Adrenal gland (tissue), 5 donors: Measurements from ENCODE around the gene ARPP21.

Experiments used
- POLR2A ChIP-seq, 2 donors: fragments of 450-650 bp; IDR thresholded peaks; one replicate each; pipeline ENCODE4 v1.6.1; 2017; ENCODE audit warnings: antibody characterized with exemption in 2 of 2, mild to moderate bottlenecking in 2 of 2, moderate library complexity in 1 of 2
- TF ChIP-seq, protein P1 (sequence below), 6 experiments: fragments of 450-650 bp in 4 of 6; fragments of 200-600 bp in 2 of 6; sonication (generic) in 1 of 6; IDR thresholded peaks; 1 replicate in 5 of 6; 2 replicates in 1 of 6; pipeline versions ENCODE4 v1.5.1 to v1.8.0; 2016 to 2021; ENCODE audit warnings: antibody characterized with exemption in 6 of 6, mild to moderate bottlenecking in 2 of 6, moderate library complexity in 1 of 6
- donor health status: DM: no; HTN: no; CAD: no.

DNA sequence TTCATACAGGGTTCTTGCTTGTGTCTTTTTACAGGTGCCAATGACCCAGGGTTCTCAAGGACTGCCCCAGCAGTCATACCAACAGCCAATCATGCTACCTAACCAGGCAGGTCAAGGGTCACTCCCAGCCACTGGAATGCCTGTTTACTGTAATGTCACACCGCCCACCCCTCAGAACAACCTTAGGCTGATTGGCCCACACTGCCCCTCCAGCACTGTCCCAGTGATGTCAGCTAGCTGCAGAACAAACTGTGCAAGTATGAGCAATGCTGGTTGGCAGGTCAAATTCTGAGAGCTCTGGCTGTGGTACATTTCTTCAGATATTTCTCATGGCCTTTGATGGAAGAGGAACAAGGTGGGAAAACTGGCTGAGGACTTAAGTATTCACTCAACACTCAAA is 154.3 kb downstream of the ARPP21 start:
- TF ChIP-seq, protein P1, sequence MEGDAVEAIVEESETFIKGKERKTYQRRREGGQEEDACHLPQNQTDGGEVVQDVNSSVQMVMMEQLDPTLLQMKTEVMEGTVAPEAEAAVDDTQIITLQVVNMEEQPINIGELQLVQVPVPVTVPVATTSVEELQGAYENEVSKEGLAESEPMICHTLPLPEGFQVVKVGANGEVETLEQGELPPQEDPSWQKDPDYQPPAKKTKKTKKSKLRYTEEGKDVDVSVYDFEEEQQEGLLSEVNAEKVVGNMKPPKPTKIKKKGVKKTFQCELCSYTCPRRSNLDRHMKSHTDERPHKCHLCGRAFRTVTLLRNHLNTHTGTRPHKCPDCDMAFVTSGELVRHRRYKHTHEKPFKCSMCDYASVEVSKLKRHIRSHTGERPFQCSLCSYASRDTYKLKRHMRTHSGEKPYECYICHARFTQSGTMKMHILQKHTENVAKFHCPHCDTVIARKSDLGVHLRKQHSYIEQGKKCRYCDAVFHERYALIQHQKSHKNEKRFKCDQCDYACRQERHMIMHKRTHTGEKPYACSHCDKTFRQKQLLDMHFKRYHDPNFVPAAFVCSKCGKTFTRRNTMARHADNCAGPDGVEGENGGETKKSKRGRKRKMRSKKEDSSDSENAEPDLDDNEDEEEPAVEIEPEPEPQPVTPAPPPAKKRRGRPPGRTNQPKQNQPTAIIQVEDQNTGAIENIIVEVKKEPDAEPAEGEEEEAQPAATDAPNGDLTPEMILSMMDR (IDR thresholded peaks at IDR 0.05): no peak
- TF ChIP-seq POLR2A (IDR thresholded peaks at IDR 0.05): no peak
